Pericardium fibroblast (primary cell): ENCODE data around the gene B3GNT4. TPM values are rescaled to one million over a fixed set of nuclear protein-coding genes. Genes with fewer than 3 reads are reported as not detected.

Experiments used
- total RNA-seq: library from RNA; depleted of rRNA; stranded (reverse); fragments of >200 nt; gene quantifications from 2 replicates; pipeline ENCODE4 v1.2.3, GENCODE V29; 2015

B3GNT4 gene
- 0.70 TPM in 1 of 2 replicates, not detected in the other for total RNA-seq

GRCh38 chr12:122203301-122204166 lies at the start of gene B3GNT4:
TSS of gene B3GNT4 (plus strand) at chr12:122203709. CDS start at chr12:122204619, 910 bp downstream.

GRCh38 chr12:122174155-122174845 lies 29.2 kb upstream of the B3GNT4 start, which contains the start of gene IL31:
TSS of gene IL31 (minus strand) at chr12:122174221. CDS start at chr12:122174172, 49 bp downstream.

GRCh38 chr12:122182887-122183587 lies 20.5 kb upstream of the B3GNT4 start, which contains the start of gene LRRC43:
TSS of gene LRRC43 (plus strand) at chr12:122183123. CDS start at chr12:122183145, 22 bp downstream.

GRCh38 chr12:122225683-122226365 lies 22.3 kb downstream of the B3GNT4 start, which contains the start of gene DIABLO:
TSS of gene DIABLO (minus strand) at chr12:122226052. CDS start at chr12:122226014, 38 bp downstream.

Other genes starting within 250 kb of the B3GNT4 start
- gene BCL7A, start 181.8 kb upstream of the B3GNT4 start, total RNA-seq = 2.0 and 6.9 TPM in 2 replicates
- gene MLXIP, start 125.0 kb upstream of the B3GNT4 start, total RNA-seq = 14.2 and 18.0 TPM in 2 replicates
- not detected in 2 replicates for gene IL31, start 29.5 kb upstream of the B3GNT4 start, total RNA-seq
- gene LRRC43, start 20.6 kb upstream of the B3GNT4 start, total RNA-seq = 0.43 and 1.8 TPM in 2 replicates
- 68.1 and 88.8 TPM in 2 replicates for gene DIABLO, start 22.3 kb downstream of the B3GNT4 start, total RNA-seq
- gene VPS33A, start 62.8 kb downstream of the B3GNT4 start, total RNA-seq = 8.8 and 10.4 TPM in 2 replicates
- gene CLIP1, start 219.0 kb downstream of the B3GNT4 start, total RNA-seq = 30.1 and 36.0 TPM in 2 replicates